ENCODE measurements around the gene GSTA3.
A peak's percentile ranks its signal among the peaks of the same experiment; 100 is the strongest.
"Not testable (repeated sequence)": the region's sequence is repeated elsewhere in the genome, so short reads cannot be mapped to it uniquely, and the experiment has no call there.

The GSTA3 gene

GRCh38 chr6:52925042-52925441, 15.5 kb upstream of the GSTA3 start:
- H3K9me3 ChIP-seq (ENCODE audit: control insufficient read depth, insufficient read depth, low read length), result peaks cover 13% of the 10 kb centered on the region
- H3K9ac ChIP-seq (ENCODE audit: low read depth, low read length), result no peak overlapping the region
- H3K4me1 ChIP-seq (ENCODE audit: insufficient read depth, low read length), result peaks cover 23% of the 10 kb centered on the region
- peaks cover 3% of the 10 kb centered on the region; the same call in 1 of the 2 replicates for H3K36me3 ChIP-seq (ENCODE audit: insufficient read depth, low read length)

- Histone ChIP-seq H3K4me1 (ENCODE audit: insufficient read depth, low read length) (peaks cover 28% of the 10 kb centered on the region), H3K9ac (ENCODE audit: low read depth, low read length) (peak overlapping the region; percentile 20; the same call in 1 of the 2 replicates)
- not testable (repeated sequence) for H3K36me3 ChIP-seq (ENCODE audit: insufficient read depth, low read length); H3K9me3 ChIP-seq (ENCODE audit: control insufficient read depth, insufficient read depth, low read length)
These were observed 14.2 kb upstream of the GSTA3 start for GRCh38 chr6:52923689-52924088.

- Histone ChIP-seq H3K4me1 (ENCODE audit: insufficient read depth, low read length) (peaks cover 28% of the 10 kb centered on the region), H3K9ac (ENCODE audit: low read depth, low read length) (no peak overlapping the region), H3K36me3 (ENCODE audit: insufficient read depth, low read length) (no peaks in the 10 kb centered on the region), H3K9me3 (ENCODE audit: control insufficient read depth, insufficient read depth, low read length) (no peaks in the 10 kb centered on the region; the same call in 1 of the 2 replicates)
These were observed 12.7 kb upstream of the GSTA3 start for GRCh38 chr6:52922161-52922560.

- Histone ChIP-seq H3K9me3 (ENCODE audit: control insufficient read depth, insufficient read depth, low read length) (no peaks in the 10 kb centered on the region), H3K4me1 (ENCODE audit: insufficient read depth, low read length) (peaks cover 28% of the 10 kb centered on the region), H3K36me3 (ENCODE audit: insufficient read depth, low read length) (no peaks in the 10 kb centered on the region), H3K9ac (ENCODE audit: low read depth, low read length) (no peak overlapping the region)
These were observed 12.2 kb upstream of the GSTA3 start for GRCh38 chr6:52921743-52922142.

GRCh38 chr6:52919511-52919910, 10.0 kb upstream of the GSTA3 start:
- H3K9ac ChIP-seq (ENCODE audit: low read depth, low read length); H3K36me3 ChIP-seq (ENCODE audit: insufficient read depth, low read length); H3K9me3 ChIP-seq (ENCODE audit: control insufficient read depth, insufficient read depth, low read length): not testable (repeated sequence)
- H3K4me1 ChIP-seq (ENCODE audit: insufficient read depth, low read length), result peaks cover 27% of the 10 kb centered on the region

- not testable (repeated sequence) for H3K9ac ChIP-seq (ENCODE audit: low read depth, low read length); H3K9me3 ChIP-seq (ENCODE audit: control insufficient read depth, insufficient read depth, low read length); H3K36me3 ChIP-seq (ENCODE audit: insufficient read depth, low read length)
- H3K4me1 ChIP-seq (ENCODE audit: insufficient read depth, low read length), result peaks cover 20% of the 10 kb centered on the region
These were observed 9.3 kb upstream of the GSTA3 start for GRCh38 chr6:52918771-52919170.

GRCh38 chr6:52918027-52918686, 8.7 kb upstream of the GSTA3 start:
- H3K9me3 ChIP-seq (ENCODE audit: control insufficient read depth, insufficient read depth, low read length); H3K9ac ChIP-seq (ENCODE audit: low read depth, low read length); H3K36me3 ChIP-seq (ENCODE audit: insufficient read depth, low read length): not testable (repeated sequence)
- H3K4me1 ChIP-seq (ENCODE audit: insufficient read depth, low read length), result peaks cover 17% of the 10 kb centered on the region

- no peaks in the 10 kb centered on the region; the same call in 1 of the 2 replicates for H3K9me3 ChIP-seq (ENCODE audit: control insufficient read depth, insufficient read depth, low read length)
These were observed 5.0 kb upstream of the GSTA3 start for GRCh38 chr6:52914516-52914915.

GRCh38 chr6:52910091-52910490, 593 bp upstream of the GSTA3 start:
- H3K4me1 ChIP-seq (ENCODE audit: insufficient read depth, low read length), result peaks cover 7% of the 10 kb centered on the region
- no peaks in the 10 kb centered on the region for H3K36me3 ChIP-seq (ENCODE audit: insufficient read depth, low read length)
- no peak overlapping the region for H3K9ac ChIP-seq (ENCODE audit: low read depth, low read length)
- no peaks in the 10 kb centered on the region; the same call in 1 of the 2 replicates for H3K9me3 ChIP-seq (ENCODE audit: control insufficient read depth, insufficient read depth, low read length)

More at GRCh38 chr6:52914516-52914915, 5.0 kb upstream of the GSTA3 start:
- Histone ChIP-seq H3K36me3 (ENCODE audit: insufficient read depth, low read length) (no peaks in the 10 kb centered on the region), H3K4me1 (ENCODE audit: insufficient read depth, low read length) (peaks cover 10% of the 10 kb centered on the region), H3K9ac (ENCODE audit: low read depth, low read length) (no peak overlapping the region)

GRCh38 chr6:52909131-52909530, 367 bp downstream of the GSTA3 start:
- H3K9ac ChIP-seq (ENCODE audit: low read depth, low read length), result no peak overlapping the region
- peaks cover 7% of the 10 kb centered on the region for H3K4me1 ChIP-seq (ENCODE audit: insufficient read depth, low read length)
- no peaks in the 10 kb centered on the region for H3K36me3 ChIP-seq (ENCODE audit: insufficient read depth, low read length)
- no peaks in the 10 kb centered on the region for H3K9me3 ChIP-seq (ENCODE audit: control insufficient read depth, insufficient read depth, low read length)

- H3K9ac ChIP-seq (ENCODE audit: low read depth, low read length), result no peak overlapping the region
- H3K36me3 ChIP-seq (ENCODE audit: insufficient read depth, low read length), result no peaks in the 10 kb centered on the region
- no peaks in the 10 kb centered on the region for H3K9me3 ChIP-seq (ENCODE audit: control insufficient read depth, insufficient read depth, low read length)
- peaks cover 7% of the 10 kb centered on the region for H3K4me1 ChIP-seq (ENCODE audit: insufficient read depth, low read length)
These were observed 972 bp downstream of the GSTA3 start for GRCh38 chr6:52908526-52908925.

GRCh38 chr6:52904562-52905279, 4.8 kb downstream of the GSTA3 start:
- H3K9ac ChIP-seq (ENCODE audit: low read depth, low read length), result no peak overlapping the region
- H3K4me1 ChIP-seq (ENCODE audit: insufficient read depth, low read length), result peaks cover 2% of the 10 kb centered on the region; the same call in 1 of the 2 replicates
- H3K9me3 ChIP-seq (ENCODE audit: control insufficient read depth, insufficient read depth, low read length), result no peaks in the 10 kb centered on the region
- H3K36me3 ChIP-seq (ENCODE audit: insufficient read depth, low read length), result no peaks in the 10 kb centered on the region

- H3K4me1 ChIP-seq (ENCODE audit: insufficient read depth, low read length), result no peaks in the 10 kb centered on the region; the same call in 1 of the 2 replicates
- H3K9ac ChIP-seq (ENCODE audit: low read depth, low read length), result no peak overlapping the region
- H3K9me3 ChIP-seq (ENCODE audit: control insufficient read depth, insufficient read depth, low read length), result peaks cover 3% of the 10 kb centered on the region; the same call in 1 of the 2 replicates
- no peaks in the 10 kb centered on the region for H3K36me3 ChIP-seq (ENCODE audit: insufficient read depth, low read length)
These were observed 9.0 kb downstream of the GSTA3 start for GRCh38 chr6:52900536-52900935.

GRCh38 chr6:52895790-52896189, 13.7 kb downstream of the GSTA3 start:
- H3K36me3 ChIP-seq (ENCODE audit: insufficient read depth, low read length); H3K4me1 ChIP-seq (ENCODE audit: insufficient read depth, low read length); H3K9me3 ChIP-seq (ENCODE audit: control insufficient read depth, insufficient read depth, low read length): not testable (repeated sequence)

GRCh38 chr6:52894285-52894684, 15.2 kb downstream of the GSTA3 start:
- H3K9me3 ChIP-seq (ENCODE audit: control insufficient read depth, insufficient read depth, low read length), result peaks cover 3% of the 10 kb centered on the region; the same call in 1 of the 2 replicates
- H3K9ac ChIP-seq (ENCODE audit: low read depth, low read length), result no peak overlapping the region

More at GRCh38 chr6:52895790-52896189, 13.7 kb downstream of the GSTA3 start:
- H3K9ac ChIP-seq (ENCODE audit: low read depth, low read length), result not testable (repeated sequence)

More at GRCh38 chr6:52894285-52894684, 15.2 kb downstream of the GSTA3 start:
- Histone ChIP-seq H3K4me1 (ENCODE audit: insufficient read depth, low read length) (no peaks in the 10 kb centered on the region), H3K36me3 (ENCODE audit: insufficient read depth, low read length) (no peaks in the 10 kb centered on the region)
